ENCODE measurements around the gene SLC27A1. TPM values are rescaled to one million over a fixed set of nuclear protein-coding genes. Genes with fewer than 3 reads are reported as not detected.
A peak's percentile ranks its signal among the peaks of the same experiment; 100 is the strongest.
"Not testable (repeated sequence)": the region's sequence is repeated elsewhere in the genome, so short reads cannot be mapped to it uniquely, and the experiment has no call there.

The SLC27A1 gene
- total and polyA plus RNA-seq, 4 experiments from 2014 or later = 5.2 to 10.1 (median 7.9) TPM

DNA sequence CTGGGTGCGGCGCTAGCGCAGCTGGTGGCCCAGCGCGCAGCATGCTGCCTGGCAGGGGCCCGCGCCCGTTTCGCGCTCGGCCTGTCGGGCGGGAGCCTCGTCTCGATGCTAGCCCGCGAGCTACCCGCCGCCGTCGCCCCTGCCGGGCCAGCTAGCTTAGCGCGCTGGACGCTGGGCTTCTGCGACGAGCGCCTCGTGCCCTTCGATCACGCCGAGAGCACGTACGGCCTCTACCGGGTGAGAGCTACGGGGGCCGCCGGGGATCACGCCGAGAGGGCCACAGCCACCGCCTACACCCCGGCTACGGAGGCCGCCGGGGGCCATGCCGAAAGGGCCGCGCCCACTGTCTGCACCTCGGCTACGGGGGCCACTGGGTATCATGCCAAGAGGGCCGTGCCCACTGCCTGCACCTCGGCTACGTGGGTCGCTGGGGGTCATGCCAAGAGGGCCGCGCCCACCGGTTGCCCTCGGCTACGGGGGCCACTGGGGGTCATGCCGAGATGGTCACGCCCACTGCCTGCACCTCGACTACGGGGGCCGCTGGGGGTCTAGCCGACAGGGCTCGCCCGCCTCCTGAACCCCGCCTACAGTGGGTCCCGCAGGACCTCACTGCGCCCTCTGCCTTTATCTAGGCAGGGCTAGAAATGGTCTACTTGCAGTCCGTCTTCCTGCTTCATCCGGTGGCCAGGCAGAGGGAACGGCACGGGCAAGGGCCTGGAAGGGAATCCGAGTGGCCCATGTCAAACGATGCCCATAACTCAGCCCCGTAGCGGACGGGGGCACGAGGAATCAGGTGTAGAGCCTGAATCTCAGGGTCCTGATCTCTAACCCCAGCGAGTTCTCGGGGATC, 41.6 kb downstream of the SLC27A1 start:
- POLR2A ChIA-PET (ENCODE audit: partially characterized antibody) = interaction anchor here (0.7 to 5.6 kb wide), 19 partner anchors 8 to 928 kb away, joined by 3 to 69 read pairs (median 4); partner anchors contain the start of genes DDA1 and RPL18A
- no peaks in the 10 kb centered on the region for H3K9me3 Mint-ChIP-seq
- peak overlapping the region; percentile 50 to 96 for H3K4me3 ChIP-seq (ENCODE audit: low read length in 2 of 2)
- H3K36me3 Mint-ChIP-seq = peaks cover under 1 to 8% of the 10 kb centered on the region in 2 donors
- CTCF ChIA-PET (ENCODE audit: partially characterized antibody) = interaction anchor here (0.8 to 4.3 kb wide), 9 partner anchors 9 to 62 kb away, joined by 3 to 37 read pairs (median 4); no protein-coding TSS in a partner anchor
- H3K27ac Mint-ChIP-seq = peak overlapping the region; percentile 90 to 98 (median 95)
- no peaks in the 10 kb centered on the region for H3K27me3 Mint-ChIP-seq
- H3K4me1 ChIP-seq (ENCODE audit: insufficient read depth, low read length) = peaks cover 20% of the 10 kb centered on the region
- peaks cover 17 to 47% (median 30%) of the 10 kb centered on the region in 4 donors for H3K4me1 Mint-ChIP-seq
- peak overlapping the region; percentile 92 for H3K27ac ChIP-seq (ENCODE audit: low read depth, low read length)
- no peaks in the 10 kb centered on the region for H3K9me3 ChIP-seq (ENCODE audit: control insufficient read depth in 1 of 2, low read length in 2 of 2)
- intact Hi-C loops (cut with micrococcal nuclease) = loop anchor here (1.0 to 5.0 kb wide), 4 partner anchors 27 to 420 kb away; partner anchors contain the start of genes CCDC124, COLGALT1 and SLC27A1
- no peaks in the 10 kb centered on the region for H3K27me3 ChIP-seq (ENCODE audit: insufficient read depth, low read length)
- no peaks in the 10 kb centered on the region for H3K36me3 ChIP-seq (ENCODE audit: insufficient read depth, low read length)
- peak overlapping the region; percentile 88 to 100 (median 98) for H3K4me3 Mint-ChIP-seq
- DNase-seq = peak; percentile 86 to 90 (median 88)

DNA sequence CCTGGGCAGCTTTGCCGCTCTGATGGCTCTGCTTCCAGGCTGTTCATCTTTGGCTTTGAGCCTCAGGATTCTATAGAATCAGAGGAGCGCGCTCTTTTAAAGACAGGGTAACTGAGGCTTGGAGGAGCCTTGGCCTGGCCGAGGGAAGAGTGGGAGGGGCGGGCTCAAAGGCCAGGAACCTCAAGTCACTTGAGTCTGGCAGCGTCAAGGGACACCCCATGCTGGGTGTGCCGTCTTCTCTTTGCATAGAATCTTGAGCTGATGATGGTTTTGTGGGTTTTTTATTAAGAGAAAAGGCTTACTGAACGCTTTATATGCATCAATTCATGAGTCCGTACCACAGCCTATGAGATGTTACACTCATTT, 42.2 kb downstream of the SLC27A1 start:
- ChIA-PET CTCF (ENCODE audit: partially characterized antibody) (interaction anchor here (1.0 to 2.9 kb wide), 3 partner anchors 12 to 18 kb away, joined by 3 to 14 read pairs (median 3); no protein-coding TSS in a partner anchor), POLR2A (ENCODE audit: partially characterized antibody) (interaction anchor here (0.9 to 5.6 kb wide), 6 partner anchors 12 to 347 kb away, joined by 3 to 69 read pairs (median 9); partner anchors contain the start of gene RPL18A)
- no peak for DNase-seq
- peaks cover 17 to 46% (median 30%) of the 10 kb centered on the region in 4 donors for H3K4me1 Mint-ChIP-seq
- H3K9me3 ChIP-seq (ENCODE audit: control insufficient read depth in 1 of 2, low read length in 2 of 2) = peaks cover 0 to under 1% of the 10 kb centered on the region in 2 donors
- no peaks in the 10 kb centered on the region for H3K27me3 ChIP-seq (ENCODE audit: insufficient read depth, low read length)
- peak overlapping the region; percentile 50 to 96 for H3K4me3 ChIP-seq (ENCODE audit: low read length in 2 of 2)
- peak overlapping the region; percentile 88 to 100 (median 98) for H3K4me3 Mint-ChIP-seq
- H3K4me1 ChIP-seq (ENCODE audit: insufficient read depth, low read length) = peaks cover 20% of the 10 kb centered on the region
- H3K36me3 Mint-ChIP-seq = peaks cover 6 to 11% of the 10 kb centered on the region in 2 donors
- H3K27ac Mint-ChIP-seq = peak overlapping the region; percentile 90 to 96 (median 93)
- peaks cover 4% of the 10 kb centered on the region for H3K36me3 ChIP-seq (ENCODE audit: insufficient read depth, low read length)
- peaks cover 0 to 4% (median 0%) of the 10 kb centered on the region in 8 donors for H3K9me3 Mint-ChIP-seq
- intact Hi-C loops (cut with micrococcal nuclease) = loop anchor here (5.0 kb wide), 1 partner anchor 420 kb away; the partner anchor contains the start of gene CCDC124
- peak overlapping the region; percentile 92 for H3K27ac ChIP-seq (ENCODE audit: low read depth, low read length)
- no peaks in the 10 kb centered on the region for H3K27me3 Mint-ChIP-seq

DNA sequence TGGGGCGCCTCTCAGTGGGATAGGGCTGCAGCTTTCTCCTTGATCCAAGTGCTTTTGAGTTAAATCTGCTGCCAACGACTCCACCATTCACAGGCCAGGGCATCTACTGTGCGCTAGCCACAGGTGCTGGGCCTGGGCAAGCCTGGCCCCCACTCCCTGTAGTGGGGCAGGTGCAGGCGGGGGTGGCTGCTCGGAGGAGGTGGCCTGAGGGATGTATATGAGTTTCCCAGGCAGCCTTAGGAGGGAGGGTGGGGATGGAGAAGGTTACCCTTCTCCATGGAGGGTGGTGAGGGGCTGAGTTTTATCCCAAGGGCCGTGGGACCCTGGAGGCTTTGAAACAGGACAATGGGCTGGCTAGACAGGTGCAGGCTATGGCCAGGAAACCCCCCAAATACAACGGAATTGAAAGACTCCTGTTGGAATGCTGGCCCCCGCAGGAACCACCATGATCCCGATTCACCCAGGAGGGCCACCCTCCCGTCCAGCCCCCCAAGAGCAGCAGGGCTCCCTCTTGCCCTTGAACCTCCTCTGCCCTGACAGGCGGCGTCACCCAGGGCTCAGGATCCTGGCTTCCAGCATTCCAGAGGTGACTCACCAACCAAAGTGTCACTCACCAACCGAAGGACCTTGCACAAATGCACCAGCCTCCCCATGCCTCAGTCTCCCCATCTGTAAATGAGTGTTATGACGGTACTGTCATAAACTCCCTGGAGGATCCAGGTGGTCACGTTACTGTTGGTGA, 45.3 kb downstream of the SLC27A1 start:
- Mint-ChIP-seq H3K4me1 (peaks cover 12 to 26% (median 19%) of the 10 kb centered on the region in 4 donors), H3K27me3 (no peaks in the 10 kb centered on the region), H3K27ac (peak overlapping the region in 2 of 7 donors; percentile 41 to 64), H3K4me3 (no peak overlapping the region), H3K36me3 (peaks cover 12% of the 10 kb centered on the region in 2 donors), H3K9me3 (peaks cover 0 to 6% (median 1%) of the 10 kb centered on the region in 8 donors)
- Histone ChIP-seq H3K36me3 (ENCODE audit: insufficient read depth, low read length) (peaks cover 8% of the 10 kb centered on the region), H3K27ac (ENCODE audit: low read depth, low read length) (no peak overlapping the region), H3K9me3 (ENCODE audit: control insufficient read depth in 1 of 2, low read length in 2 of 2) (peaks cover 0 to 6% of the 10 kb centered on the region in 2 donors), H3K4me1 (ENCODE audit: insufficient read depth, low read length) (peaks cover 10% of the 10 kb centered on the region), H3K27me3 (ENCODE audit: insufficient read depth, low read length) (no peaks in the 10 kb centered on the region), H3K4me3 (ENCODE audit: low read length in 2 of 2) (no peak overlapping the region)
- CTCF ChIA-PET (ENCODE audit: partially characterized antibody) = interaction anchor here (0.6 kb wide), 1 partner anchor 47 kb away, joined by 3 read pairs; no protein-coding TSS in a partner anchor
- POLR2A ChIA-PET (ENCODE audit: partially characterized antibody) = interaction anchor here (5.6 kb wide), 1 partner anchor 9 kb away, joined by 69 read pairs; a partner anchor contains a TSS
- intact Hi-C loops (cut with micrococcal nuclease) = no loop called here
- no peak for DNase-seq

DNA sequence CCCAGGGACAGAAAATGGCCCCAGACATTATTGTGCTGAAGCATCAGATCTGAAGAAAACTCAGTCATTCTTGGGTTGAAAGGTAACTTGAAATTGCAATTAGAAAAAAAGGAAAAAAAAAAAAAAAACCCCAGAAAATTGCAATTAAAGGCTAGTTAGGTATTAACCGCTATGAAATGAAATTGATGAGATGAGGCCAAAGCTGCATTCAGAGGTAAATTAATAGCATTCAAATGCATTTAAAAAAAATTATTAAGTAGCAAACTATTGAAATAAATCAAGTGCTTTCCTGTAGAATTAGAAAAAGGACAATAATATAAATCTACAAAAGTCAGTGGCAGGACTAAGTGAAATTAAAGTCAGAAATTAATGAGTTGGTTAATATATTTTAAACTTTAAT, 47.6 kb downstream of the SLC27A1 start:
- no peak overlapping the region for H3K27ac Mint-ChIP-seq
- Histone ChIP-seq H3K4me3 (ENCODE audit: low read length in 2 of 2) (no peak overlapping the region), H3K36me3 (ENCODE audit: insufficient read depth, low read length) (peaks cover 8% of the 10 kb centered on the region), H3K27ac (ENCODE audit: low read depth, low read length) (no peak overlapping the region), H3K4me1 (ENCODE audit: insufficient read depth, low read length) (peaks cover 7% of the 10 kb centered on the region), H3K27me3 (ENCODE audit: insufficient read depth, low read length) (no peaks in the 10 kb centered on the region), H3K9me3 (ENCODE audit: control insufficient read depth in 1 of 2, low read length in 2 of 2) (peaks cover 0 to 6% of the 10 kb centered on the region in 2 donors)
- H3K36me3 Mint-ChIP-seq = peaks cover 9 to 12% of the 10 kb centered on the region in 2 donors
- CTCF ChIA-PET (ENCODE audit: partially characterized antibody) = interaction anchor here (2.6 kb wide), 1 partner anchor 21 kb away, joined by 7 read pairs; no protein-coding TSS in a partner anchor
- POLR2A ChIA-PET (ENCODE audit: partially characterized antibody) = interaction anchor here (0.9 kb wide), 1 partner anchor 21 kb away, joined by 5 read pairs; no protein-coding TSS in a partner anchor
- peaks cover 2 to 15% (median 10%) of the 10 kb centered on the region in 4 donors for H3K4me1 Mint-ChIP-seq
- no peaks in the 10 kb centered on the region for H3K27me3 Mint-ChIP-seq
- DNase-seq = no peak
- H3K9me3 Mint-ChIP-seq = peaks cover 0 to 6% (median 1%) of the 10 kb centered on the region in 8 donors
- intact Hi-C loops (cut with micrococcal nuclease) = no loop called here
- H3K4me3 Mint-ChIP-seq = no peak overlapping the region

DNA sequence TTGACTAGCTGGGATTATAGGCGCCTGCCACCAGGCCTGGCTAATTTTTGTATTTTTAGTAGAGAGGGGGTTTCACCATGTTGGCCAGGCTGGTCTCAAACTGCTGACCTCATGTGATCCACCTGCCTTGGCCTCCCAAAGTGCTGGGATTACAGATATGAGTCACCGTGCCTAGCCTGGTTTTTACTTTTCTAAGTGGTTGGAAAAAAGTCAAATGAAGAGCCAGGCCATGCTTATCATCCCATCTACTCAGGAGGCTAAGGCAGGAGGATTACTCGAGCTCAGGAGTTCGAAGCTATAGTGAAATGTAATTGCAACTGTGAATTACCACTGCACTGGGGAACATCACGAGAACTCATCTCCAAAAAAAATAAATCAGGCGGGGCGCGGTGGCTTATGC, 48.3 kb downstream of the SLC27A1 start:
- intact Hi-C loops (cut with micrococcal nuclease); DNase-seq; H3K27me3 ChIP-seq (ENCODE audit: insufficient read depth, low read length); H3K4me3 ChIP-seq (ENCODE audit: low read length in 2 of 2); H3K27me3 Mint-ChIP-seq; H3K27ac Mint-ChIP-seq; H3K4me3 Mint-ChIP-seq; H3K9me3 ChIP-seq (ENCODE audit: control insufficient read depth in 1 of 2, low read length in 2 of 2); H3K9me3 Mint-ChIP-seq; H3K36me3 ChIP-seq (ENCODE audit: insufficient read depth, low read length); H3K27ac ChIP-seq (ENCODE audit: low read depth, low read length): not testable (repeated sequence)
- ChIA-PET CTCF (ENCODE audit: partially characterized antibody) (interaction anchor here (0.7 to 2.6 kb wide), 2 partner anchors 22 to 24 kb away, joined by 3 to 7 read pairs; no protein-coding TSS in a partner anchor), POLR2A (ENCODE audit: partially characterized antibody) (interaction anchor here (0.9 to 2.3 kb wide), 3 partner anchors 7 to 38 kb away, joined by 4 to 11 read pairs (median 5); partner anchors contain the start of genes COLGALT1 and PGLS)
- peaks cover 14% of the 10 kb centered on the region for H3K4me1 ChIP-seq (ENCODE audit: insufficient read depth, low read length)
- Mint-ChIP-seq H3K36me3 (peaks cover 9 to 12% of the 10 kb centered on the region in 2 donors), H3K4me1 (peaks cover 8 to 20% (median 15%) of the 10 kb centered on the region in 4 donors)

DNA sequence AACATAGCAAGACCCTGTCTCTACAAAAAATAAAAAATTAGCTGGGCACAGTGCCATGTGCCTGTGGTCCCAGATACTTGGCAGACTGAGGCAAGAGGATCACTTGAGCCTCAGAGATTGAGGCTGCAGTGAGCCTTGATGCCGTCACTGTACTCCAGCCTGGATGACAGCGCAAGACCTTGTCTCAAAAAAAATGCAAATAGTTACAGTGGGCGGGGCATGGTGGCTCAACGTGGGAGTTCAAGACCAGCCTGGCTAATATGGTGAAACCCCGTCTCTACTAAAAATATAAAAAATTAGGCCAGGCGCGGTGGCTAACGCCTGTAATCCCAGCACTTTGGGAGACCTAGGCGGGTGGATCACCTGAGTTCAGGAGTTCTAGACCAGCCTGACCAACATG, 49.6 kb downstream of the SLC27A1 start:
- peak overlapping the region in 1 of 7 donors; percentile 41 for H3K27ac Mint-ChIP-seq

More for the DNA sequence above, 49.6 kb downstream of the SLC27A1 start:
- Histone ChIP-seq H3K27ac (ENCODE audit: low read depth, low read length) (no peak overlapping the region), H3K9me3 (ENCODE audit: control insufficient read depth in 1 of 2, low read length in 2 of 2) (peaks cover 0 to 6% of the 10 kb centered on the region in 2 donors), H3K4me1 (ENCODE audit: insufficient read depth, low read length) (peaks cover 19% of the 10 kb centered on the region), H3K27me3 (ENCODE audit: insufficient read depth, low read length) (no peaks in the 10 kb centered on the region), H3K36me3 (ENCODE audit: insufficient read depth, low read length) (peaks cover 8% of the 10 kb centered on the region), H3K4me3 (ENCODE audit: low read length in 2 of 2) (no peak overlapping the region)
- H3K4me1 Mint-ChIP-seq = peaks cover 13 to 27% (median 17%) of the 10 kb centered on the region in 4 donors
- ChIA-PET POLR2A (ENCODE audit: partially characterized antibody) (interaction anchor here (2.0 to 2.3 kb wide), 2 partner anchors 9 to 36 kb away, joined by 4 to 11 read pairs; partner anchors contain the start of genes COLGALT1 and PGLS), CTCF (ENCODE audit: partially characterized antibody) (interaction anchor here (0.9 kb wide), 1 partner anchor 23 kb away, joined by 3 read pairs; no protein-coding TSS in a partner anchor)
- no peak for DNase-seq
- peaks cover 0 to 6% (median 2%) of the 10 kb centered on the region in 8 donors for H3K9me3 Mint-ChIP-seq
- no peak overlapping the region for H3K4me3 Mint-ChIP-seq
- peaks cover 9 to 12% of the 10 kb centered on the region in 2 donors for H3K36me3 Mint-ChIP-seq
- H3K27me3 Mint-ChIP-seq = no peaks in the 10 kb centered on the region
- intact Hi-C loops (cut with micrococcal nuclease) = no loop called here
